Epithelial cell of proximal tubule (primary cell): ENCODE results near the gene IL22RA1. TPM values are rescaled to one million over a fixed set of nuclear protein-coding genes. Genes with fewer than 3 reads are reported as not detected.

Experiments used
- DNase-seq: peaks from one replicate; pipeline ENCODE4 v3.0.0-alpha.2; 2011; ENCODE audit warnings: low read depth
- H3K4me3 ChIP-seq: 2 replicates; pipeline ENCODE4 v1.5.1; 2011; ENCODE audit warnings: low read depth, mild to moderate bottlenecking, low read length
- total RNA-seq: library from RNA; depleted of rRNA; stranded (reverse); fragments of >200 nt; gene quantifications from 2 replicates; pipeline ENCODE4 v1.2.3, GENCODE V29; 2015
- TF ChIP-seq, protein P1 (sequence below): conservative IDR thresholded peaks from 2 replicates; pipeline ENCODE4 v1.5.1; 2012; ENCODE audit warnings: low read depth, mild to moderate bottlenecking, low read length

Gene IL22RA1
- total RNA-seq, 1 donor from 2014 or later, result not detected

DNA sequence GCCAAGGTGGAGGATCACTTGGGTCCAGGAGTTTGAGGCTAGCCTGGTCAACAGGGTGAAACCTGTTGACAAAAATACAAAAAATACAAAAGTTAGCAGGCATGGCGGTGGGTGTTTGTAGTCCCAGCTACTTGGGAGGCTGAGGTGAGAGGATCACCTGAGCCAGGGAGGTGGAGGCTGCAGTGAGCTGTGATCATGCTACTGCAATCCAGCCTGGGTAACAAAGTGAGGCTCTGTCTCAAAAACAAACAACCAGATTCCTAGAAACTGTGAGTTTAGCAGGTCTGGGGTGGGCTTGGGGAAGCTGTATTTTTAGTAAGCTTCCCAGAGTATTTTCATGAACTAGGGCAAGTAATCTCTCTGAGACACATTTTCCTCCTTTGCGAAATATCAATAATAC is 25.8 kb downstream of the IL22RA1 start:
- TF ChIP-seq, protein P1, sequence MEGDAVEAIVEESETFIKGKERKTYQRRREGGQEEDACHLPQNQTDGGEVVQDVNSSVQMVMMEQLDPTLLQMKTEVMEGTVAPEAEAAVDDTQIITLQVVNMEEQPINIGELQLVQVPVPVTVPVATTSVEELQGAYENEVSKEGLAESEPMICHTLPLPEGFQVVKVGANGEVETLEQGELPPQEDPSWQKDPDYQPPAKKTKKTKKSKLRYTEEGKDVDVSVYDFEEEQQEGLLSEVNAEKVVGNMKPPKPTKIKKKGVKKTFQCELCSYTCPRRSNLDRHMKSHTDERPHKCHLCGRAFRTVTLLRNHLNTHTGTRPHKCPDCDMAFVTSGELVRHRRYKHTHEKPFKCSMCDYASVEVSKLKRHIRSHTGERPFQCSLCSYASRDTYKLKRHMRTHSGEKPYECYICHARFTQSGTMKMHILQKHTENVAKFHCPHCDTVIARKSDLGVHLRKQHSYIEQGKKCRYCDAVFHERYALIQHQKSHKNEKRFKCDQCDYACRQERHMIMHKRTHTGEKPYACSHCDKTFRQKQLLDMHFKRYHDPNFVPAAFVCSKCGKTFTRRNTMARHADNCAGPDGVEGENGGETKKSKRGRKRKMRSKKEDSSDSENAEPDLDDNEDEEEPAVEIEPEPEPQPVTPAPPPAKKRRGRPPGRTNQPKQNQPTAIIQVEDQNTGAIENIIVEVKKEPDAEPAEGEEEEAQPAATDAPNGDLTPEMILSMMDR, result no peak
- no peak overlapping the region for H3K4me3 ChIP-seq
- no peak for DNase-seq

DNA sequence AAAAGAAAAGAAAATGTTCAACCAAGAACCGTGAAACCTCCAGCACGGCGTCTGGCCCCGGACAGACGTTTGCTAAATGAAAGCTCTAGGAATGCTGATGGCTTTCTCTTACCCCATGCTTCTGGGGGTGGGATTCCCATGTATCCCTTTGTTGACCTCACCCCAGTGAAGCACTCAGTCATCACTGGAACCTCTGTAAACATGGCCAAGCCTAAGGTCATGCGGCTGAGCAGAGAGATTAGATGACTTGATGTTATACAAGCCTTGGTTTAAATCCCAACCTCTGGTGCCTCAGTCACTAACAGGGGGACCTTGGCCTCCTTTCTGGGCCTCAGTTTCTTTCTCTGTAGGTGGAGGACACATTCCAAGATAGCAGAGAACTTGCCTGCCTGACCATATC is 28.2 kb downstream of the IL22RA1 start:
- TF ChIP-seq, protein P1, result no peak
- no peak for DNase-seq
- no peak overlapping the region for H3K4me3 ChIP-seq

DNA sequence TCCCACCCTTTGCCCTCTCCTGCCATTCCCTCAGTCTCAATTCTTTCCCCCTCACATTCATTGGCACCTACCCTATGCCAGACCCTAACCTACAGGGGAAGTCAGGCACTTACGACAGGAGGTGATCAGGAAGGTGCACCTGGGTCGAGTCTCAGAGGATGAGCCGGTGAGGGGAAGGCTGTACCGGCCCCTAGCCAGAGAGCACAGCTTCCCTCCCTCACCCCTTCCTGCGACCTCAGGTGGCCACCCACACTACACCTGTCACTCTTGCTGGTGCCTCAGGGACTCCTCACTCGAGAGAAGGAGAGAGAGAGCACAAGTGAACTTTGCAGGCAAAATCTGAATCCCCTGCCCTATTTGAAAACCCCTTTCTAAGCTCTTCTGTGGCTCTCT is 29.3 kb downstream of the IL22RA1 start:
- TF ChIP-seq, protein P1, result no peak
- H3K4me3 ChIP-seq, result no peak overlapping the region
- no peak for DNase-seq

DNA sequence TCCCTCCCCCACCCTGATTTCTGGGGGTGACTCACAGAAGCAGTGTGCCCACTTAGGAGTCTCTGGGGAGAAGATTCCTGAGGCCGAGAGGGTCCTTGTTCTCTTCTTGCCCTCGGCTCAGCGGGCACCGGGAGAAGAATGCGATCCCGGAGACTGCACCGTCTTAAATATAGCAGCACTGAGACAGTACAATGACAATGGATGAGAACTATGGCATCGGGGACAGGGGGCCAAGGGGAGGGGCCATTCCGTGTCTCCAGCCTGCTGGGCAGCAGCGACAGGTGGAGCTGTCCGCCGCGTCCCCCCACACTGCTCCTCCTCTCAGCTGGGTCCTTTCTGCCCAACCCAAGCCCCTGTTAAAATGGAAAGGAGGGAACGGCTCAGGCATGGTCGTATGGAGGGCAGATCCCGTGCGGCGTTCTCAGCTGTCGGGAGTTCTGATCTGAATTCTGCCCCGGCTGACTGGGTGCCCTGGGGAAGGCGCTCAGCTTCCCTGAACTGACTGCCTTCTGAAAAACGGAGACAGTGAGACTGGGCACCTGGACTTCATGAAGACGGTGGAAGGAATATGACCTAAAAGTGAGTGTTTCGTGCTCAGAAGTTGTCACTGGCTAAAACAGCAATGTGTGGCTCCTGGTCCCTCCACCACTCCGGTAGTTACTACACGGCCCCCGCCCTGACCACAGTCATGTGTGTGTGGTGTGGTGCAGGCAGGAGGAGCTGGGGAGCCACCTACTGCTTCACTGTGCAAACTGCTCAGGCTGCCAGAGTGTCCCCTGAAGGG is 30.8 kb downstream of the IL22RA1 start, which contains the start of gene MYOM3:
MYOM3 (minus strand) TSS at position 140 of the 784 bp plus-strand sequence. CDS start 3,499 bp downstream, outside the sequence.
- TF ChIP-seq, protein P1, result peak; percentile 81
- H3K4me3 ChIP-seq, result peak within 1 kb of the TSS; percentile 58
- no peak for DNase-seq

DNA sequence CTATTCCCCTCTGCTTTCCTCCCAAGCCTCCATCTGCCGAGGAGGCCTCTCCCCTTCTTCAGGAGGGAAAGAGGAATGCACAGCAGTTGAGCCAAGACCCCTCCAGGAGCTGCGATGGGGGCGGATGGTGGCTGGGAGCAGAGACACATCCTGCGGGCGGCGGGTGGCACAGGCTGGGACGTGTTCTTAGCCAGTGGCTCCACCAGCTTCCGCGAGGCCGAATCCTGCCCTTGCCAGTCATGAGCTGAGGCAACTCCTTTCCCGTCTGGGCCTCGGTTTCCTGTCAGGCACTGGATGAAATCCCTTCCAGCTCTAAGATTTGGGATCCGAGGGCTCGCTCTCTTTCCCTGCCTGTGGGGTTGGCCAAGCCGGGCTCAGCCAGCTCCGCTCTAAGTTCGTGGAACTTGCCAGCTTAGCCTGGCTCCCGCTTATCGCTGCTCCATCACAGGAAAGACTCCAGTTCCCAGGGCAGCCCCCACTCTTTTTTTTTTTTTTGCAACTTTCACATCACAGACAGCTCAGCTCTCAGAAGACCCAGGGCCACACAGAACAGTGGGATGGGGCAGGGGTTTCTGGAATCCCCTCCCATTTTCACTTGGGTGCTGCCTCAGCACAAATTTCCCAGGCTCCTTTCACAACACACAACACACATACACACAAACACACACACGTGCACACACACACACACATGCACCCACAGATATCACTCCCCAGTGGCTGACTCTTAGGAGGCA is 31.5 kb downstream of the IL22RA1 start:
- H3K4me3 ChIP-seq, result peak overlapping the region; percentile 58
- no peak for DNase-seq

DNA sequence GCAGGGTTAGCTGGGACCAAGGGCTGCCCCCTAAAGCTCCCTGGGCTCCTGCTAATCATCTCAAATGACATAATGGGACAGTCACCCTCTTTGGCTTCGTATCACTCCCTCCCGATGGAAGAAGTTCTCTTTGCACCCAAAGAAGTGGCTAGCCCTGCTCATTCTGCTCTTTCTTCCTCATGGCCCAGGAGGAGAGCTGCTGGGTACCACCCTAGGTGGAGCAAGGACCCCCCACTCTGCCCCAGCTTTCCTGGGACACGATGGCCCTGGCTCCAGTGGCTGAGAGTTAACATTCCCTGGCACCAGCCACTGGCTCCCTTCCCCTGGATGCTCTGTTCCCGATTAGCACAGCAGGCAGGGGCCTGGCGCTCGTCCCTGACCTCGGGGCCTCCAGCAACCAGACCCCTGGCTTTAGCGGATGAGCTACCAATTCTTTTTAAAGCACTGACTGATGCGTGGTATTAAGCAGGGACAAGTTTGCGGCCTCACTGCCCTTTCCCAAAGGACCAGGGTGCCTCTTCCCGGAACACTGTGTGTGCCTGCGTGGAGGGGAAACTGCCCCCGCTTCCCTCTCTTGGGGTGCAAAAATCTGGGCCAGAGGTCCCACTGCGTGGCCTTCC is 32.2 kb downstream of the IL22RA1 start:
- DNase-seq, result no peak
- TF ChIP-seq, protein P1, result no peak
- H3K4me3 ChIP-seq, result no peak overlapping the region

More for the DNA sequence above, 31.5 kb downstream of the IL22RA1 start:
- TF ChIP-seq, protein P1, result no peak
